Activated effector memory CD4-positive, alpha-beta T cell treated with anti-CD3 and anti-CD28 coated beads, Interleukin-2, amount 50 U/mL, for 16 hours (primary cell): ENCODE data around the gene NT5C3A.
"Not testable (repeated sequence)": the region's sequence is repeated elsewhere in the genome, so short reads cannot be mapped to it uniquely, and the experiment has no call there.

Experiments
- DNase-seq: peaks from one replicate; pipeline ENCODE4 v3.0.0-alpha.2; 2020

Gene NT5C3A

GRCh38 chr7:32966489-32967267, 95.9 kb downstream of the NT5C3A start:
- DNase-seq = not testable (repeated sequence)

- DNase-seq = not testable (repeated sequence)
Observed at GRCh38 chr7:32964461-32965159, 98.0 kb downstream of the NT5C3A start.
